Pulmonary artery endothelial cell (primary cell): ENCODE measurements around the gene SDHAF1. TPM values are rescaled to one million over a fixed set of nuclear protein-coding genes. Genes with fewer than 3 reads are reported as not detected.

Experiments
- DNase-seq: peaks from one replicate; pipeline ENCODE4 v3.0.0-alpha.2; 2011; ENCODE audit warnings: low read depth, low spot score
- total RNA-seq: library from RNA; depleted of rRNA; stranded (reverse); fragments of >200 nt; gene quantifications from 2 replicates; pipeline ENCODE4 v1.2.3, GENCODE V29; 2014

SDHAF1 gene
- total RNA-seq, 1 donor from 2014 or later = 11.3 TPM

DNA sequence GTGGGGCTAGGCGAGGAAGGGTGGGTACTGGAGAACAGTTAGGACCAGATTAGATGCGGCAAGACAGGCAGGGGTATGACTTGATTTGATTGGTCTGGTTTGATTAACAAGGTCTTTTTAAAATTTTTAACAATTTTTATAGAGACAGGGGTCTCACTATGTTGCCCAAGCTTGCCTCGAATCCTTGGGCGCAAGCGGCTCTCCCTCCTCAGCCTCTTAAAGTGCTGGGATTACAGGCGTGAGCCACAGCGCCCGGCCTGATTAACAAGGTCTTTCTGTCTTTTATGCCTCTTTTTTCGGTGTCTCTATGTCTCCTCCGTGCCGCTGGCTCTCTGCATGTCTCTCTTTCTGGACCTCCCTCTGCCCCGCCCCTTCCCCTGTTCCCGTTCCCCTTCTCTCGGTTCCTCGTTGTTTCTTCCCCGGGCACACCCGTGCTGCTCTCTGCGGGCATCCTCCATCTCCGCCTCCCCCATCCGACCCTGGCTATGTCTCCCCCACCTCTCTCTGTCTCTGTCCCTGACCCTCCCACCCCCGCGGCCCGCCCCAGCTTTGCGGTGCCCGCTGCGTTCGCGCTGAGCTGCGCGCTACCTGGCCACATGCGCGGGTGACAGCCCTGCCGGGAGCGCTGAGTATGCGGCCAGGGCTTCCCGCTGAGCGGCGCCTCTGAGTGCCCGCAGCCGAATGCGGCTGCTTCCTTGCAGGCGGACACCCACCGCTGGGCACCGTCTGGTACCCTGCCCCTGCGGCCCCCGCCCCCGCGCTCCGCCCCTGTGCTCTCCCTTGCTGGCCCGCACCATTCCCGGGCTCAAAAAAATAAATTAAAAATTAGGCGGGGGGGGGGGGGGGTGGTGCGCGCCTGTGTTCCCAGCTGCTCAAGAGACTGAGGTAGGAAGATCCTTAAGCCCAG lies 8.1 kb upstream of the SDHAF1 start:
- DNase-seq = no peak

DNA sequence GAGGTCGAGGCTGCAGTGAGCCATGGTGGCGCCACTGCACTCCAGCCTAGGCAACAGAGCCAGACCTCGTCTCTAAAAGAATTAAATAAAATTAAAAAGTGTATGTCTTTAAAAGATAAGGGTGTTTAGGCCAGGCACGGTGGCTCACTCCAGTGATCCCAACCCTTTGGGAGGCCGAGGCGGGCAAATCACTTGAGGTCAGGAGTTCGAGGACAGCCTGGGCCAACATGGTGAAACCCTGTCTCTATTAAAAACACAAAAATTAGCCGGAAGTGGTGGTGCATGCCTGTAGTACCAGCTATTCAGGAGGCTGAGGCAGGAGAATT lies 7.5 kb upstream of the SDHAF1 start:
- DNase-seq = no peak

DNA sequence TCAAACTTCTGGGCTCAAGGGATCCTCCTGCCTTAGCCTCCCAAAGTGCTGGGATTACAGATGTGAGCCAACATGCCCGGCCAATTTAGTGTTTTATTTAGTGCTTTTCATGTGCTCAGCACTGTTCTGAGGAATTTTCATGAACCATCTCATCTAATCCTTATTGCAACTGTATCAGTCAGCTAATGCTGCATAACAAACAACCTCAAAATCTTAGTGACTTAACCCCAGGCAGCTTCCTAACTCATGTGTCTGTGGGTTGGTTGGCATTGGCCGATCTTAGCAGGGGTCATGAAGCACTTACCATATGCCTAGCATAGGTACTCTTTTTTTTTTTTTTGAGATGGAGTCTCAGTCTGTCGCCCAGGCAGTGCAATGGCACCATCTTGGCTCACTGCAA lies 6.2 kb upstream of the SDHAF1 start:
- DNase-seq = no peak

DNA sequence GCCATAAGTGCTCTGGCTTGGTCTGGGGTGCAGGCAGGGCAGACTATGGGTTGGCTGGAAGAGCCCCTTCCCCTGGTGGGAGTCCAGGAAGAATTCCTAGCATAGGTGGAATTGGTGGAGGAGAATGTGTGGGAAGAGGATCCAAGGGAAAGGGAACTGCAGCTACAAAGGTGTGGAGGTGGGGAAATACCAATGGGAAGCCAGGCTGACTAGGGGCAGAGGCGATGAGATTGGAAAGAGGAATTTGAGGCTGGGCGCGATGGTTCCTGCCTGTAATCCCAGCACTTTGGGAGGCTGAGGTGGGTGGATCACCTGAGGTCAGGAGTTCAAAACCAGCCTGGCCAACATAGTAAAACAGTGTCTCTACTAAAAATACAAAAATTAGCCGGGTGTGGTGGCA lies 4.8 kb upstream of the SDHAF1 start:
- DNase-seq = no peak

- DNase-seq = no peak
Measured at GRCh38 chr19:35990771-35991730, 3.9 kb upstream of the SDHAF1 start.

GRCh38 chr19:35991731-35992450 lies 3.1 kb upstream of the SDHAF1 start:
- DNase-seq = no peak

GRCh38 chr19:35992907-35993765 lies 1.9 kb upstream of the SDHAF1 start:
- DNase-seq = no peak

GRCh38 chr19:35993923-35994598 lies 927 bp upstream of the SDHAF1 start:
- DNase-seq = no peak

- no peak for DNase-seq
Measured at GRCh38 chr19:35996777-35997176, 1.8 kb downstream of the SDHAF1 start.

GRCh38 chr19:36001605-36002004 lies 6.6 kb downstream of the SDHAF1 start:
- DNase-seq = no peak

- DNase-seq = no peak
Measured at GRCh38 chr19:36003284-36003683, 8.3 kb downstream of the SDHAF1 start.

GRCh38 chr19:36006955-36007354 lies 12.0 kb downstream of the SDHAF1 start:
- no peak for DNase-seq

- DNase-seq = no peak
Measured at GRCh38 chr19:36008336-36008978, 13.5 kb downstream of the SDHAF1 start, which contains the start of gene SYNE4. Gene SYNE4 (minus strand): TSS chr19:36008813. CDS start chr19:36008681, 132 bp downstream.

DNA sequence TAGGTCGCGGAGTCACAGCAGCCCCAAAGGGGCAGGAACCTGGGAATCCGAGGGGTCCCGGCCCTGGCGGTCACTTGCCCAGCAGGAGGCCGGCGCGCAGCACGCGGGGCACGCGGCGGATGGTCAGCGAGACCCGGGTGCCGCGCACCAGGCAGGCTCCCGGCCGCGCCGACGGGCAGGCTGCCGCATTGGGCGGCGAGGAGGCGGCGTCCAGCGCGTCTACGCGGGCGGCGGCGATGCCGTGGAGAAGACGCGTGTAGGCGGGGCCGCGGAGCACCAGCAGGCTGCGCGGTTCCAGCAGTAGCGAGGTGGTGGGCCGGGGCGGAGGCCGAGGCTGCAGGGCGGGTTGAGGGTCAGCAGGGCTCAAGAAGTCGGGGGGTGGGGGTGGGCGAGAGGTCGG lies 14.2 kb downstream of the SDHAF1 start:
- DNase-seq = no peak

DNA sequence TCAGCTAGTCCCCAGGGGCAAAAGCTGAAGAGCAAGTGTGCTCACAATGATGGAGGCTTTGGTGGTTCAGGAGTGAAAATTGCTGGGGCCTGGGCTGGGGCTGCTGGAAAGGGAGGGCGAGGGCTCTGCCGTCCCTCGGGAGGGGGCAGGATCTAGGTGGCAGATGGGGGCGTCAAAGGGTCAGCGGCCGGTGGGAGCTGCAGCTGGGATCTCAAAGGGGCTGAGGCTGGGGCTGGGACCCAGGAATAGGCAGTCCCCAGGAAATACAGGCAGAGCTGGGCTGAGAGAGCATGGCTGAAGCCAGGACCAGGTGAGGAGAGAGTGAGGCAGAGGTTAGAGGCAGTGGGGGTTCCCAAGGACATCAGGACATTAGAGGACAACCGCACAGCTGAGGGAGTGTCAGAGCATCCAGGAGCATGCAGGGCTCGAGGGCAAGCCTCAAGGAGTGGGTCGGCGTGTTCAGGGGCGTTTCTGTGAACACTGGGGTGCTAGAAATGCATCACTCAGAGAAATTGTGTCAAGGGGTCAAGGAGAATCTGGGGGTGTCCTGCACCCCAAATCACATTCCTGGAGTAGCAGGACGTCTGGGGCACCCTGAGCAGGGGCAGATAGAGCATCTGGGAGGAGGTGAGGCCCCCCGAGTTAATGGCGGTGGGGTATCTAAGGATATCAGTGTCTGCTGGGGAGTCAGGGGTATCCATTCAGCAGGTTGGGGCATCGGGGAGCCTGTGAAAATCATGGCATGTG lies 14.8 kb downstream of the SDHAF1 start:
- no peak for DNase-seq

GRCh38 chr19:36010402-36010801 lies 15.4 kb downstream of the SDHAF1 start:
- no peak for DNase-seq

DNA sequence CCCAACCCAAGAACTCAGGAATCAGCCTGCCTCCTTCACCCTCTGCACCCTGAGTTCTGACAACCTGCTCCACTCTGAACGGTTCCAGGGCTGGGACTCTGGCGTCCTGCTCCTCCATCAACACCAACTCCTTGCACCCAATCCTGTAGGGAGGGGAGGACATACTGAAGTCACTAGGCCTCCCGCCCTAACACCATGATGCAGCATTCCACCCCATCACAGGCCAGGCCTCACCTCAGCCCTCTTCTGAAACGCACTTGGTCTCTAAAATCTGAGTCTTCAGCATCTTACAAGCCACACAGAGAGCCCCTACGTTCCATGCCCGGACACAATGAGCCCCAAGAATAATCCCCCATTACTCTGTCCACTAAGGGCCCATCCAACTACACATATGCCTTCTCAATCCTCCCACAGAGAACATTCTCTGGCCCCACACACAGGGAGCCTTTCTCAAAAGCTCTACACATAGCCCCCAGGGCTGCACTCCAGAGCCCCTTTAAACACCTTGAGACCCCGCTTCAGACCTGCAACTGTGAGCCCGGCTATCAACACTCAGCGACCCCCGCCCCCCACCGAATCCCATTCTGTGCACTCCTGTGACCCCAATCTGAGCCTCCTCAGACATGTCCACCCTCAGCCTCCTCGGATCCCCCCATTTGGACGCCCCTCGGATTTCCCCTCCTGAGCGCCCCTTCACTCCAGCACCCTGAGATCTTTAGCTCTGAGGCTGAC lies 18.5 kb downstream of the SDHAF1 start:
- no peak for DNase-seq
